Right cardiac atrium (tissue), 5 donors: ENCODE data around the gene ARMH4. TPM values are rescaled to one million over a fixed set of nuclear protein-coding genes. Genes with fewer than 3 reads are reported as not detected.

Experiments
- ATAC-seq, 2 donors: fragments of 200-7000 bp; cut with Tn5 transposase; one replicate each; pipeline versions ENCODE4 v1.8.0 to v1.9.1; 2020; ENCODE audit warnings: moderate library complexity in 2 of 2, mild to moderate bottlenecking in 1 of 2
- DNase-seq, 3 donors: peaks; one replicate each; pipeline ENCODE4 v3.0.0-alpha.2; 2020
- H3K27ac ChIP-seq: one replicate; pipeline ENCODE4 v1.5.1; 2013; ENCODE audit warnings: mild to moderate bottlenecking, low read length, control low read depth, moderate library complexity
- H3K27me3 ChIP-seq: one replicate; pipeline ENCODE4 v1.6.1; 2013; ENCODE audit not compliant: control insufficient read depth, insufficient read depth
- H3K4me1 ChIP-seq: one replicate; pipeline ENCODE4 v1.6.1; 2013; ENCODE audit warnings: low read length; ENCODE audit not compliant: control insufficient read depth, insufficient read depth
- H3K4me3 ChIP-seq: one replicate; pipeline ENCODE4 v1.5.1; 2013; ENCODE audit warnings: low read length, control low read depth
- H3K9me3 ChIP-seq: one replicate; pipeline ENCODE4 v1.6.1; 2013; ENCODE audit warnings: low read length; ENCODE audit not compliant: control insufficient read depth
- WGBS: extraction: QIAGEN DNeasy Blood & Tissue Kit; methylation state at CpG from one replicate; pipeline ENCODE4 v1.1.7; 2013; 5-methylcytosine and 5-hydroxymethylcytosine counted together
- intact Hi-C, 4 donors: fragments of 100-400 bp; cut with DNase I; formaldehyde crosslinking; loops; one replicate each; pipeline versions ENCODE4 v1.11.0 to v1.14.0; 2022 to 2023
- polyA plus RNA-seq: library from polyadenylated mRNA; stranded (reverse); fragments of 200-250 nt; gene quantifications from one replicate; pipeline ENCODE4 v1.2.3, GENCODE V29; 2013
- total RNA-seq, 4 donors: library from RNA; stranded (reverse); fragmentation: NEBNext Ultra II Directional; extraction: Animal tissue kit (Norgen Biotek cat#: 25700); gene quantifications; one replicate each; pipeline ENCODE4 v1.2.1, GENCODE V29; 2021
- donor health status: healthy with polysubstance abuse.
- donor health status: DM: no; HTN: yes; CAD: no.
- donor health status: DM: no; HTN: no; CAD: no.
- donor health status: DM: no; HTN: yes; CAD: no; lungs with severe emphysema.
- donor health status: DM: yes; HTN: yes; CAD: no.

The ARMH4 gene
- total and polyA plus RNA-seq, 5 donors: 2.1 to 9.9 (median 8.0) TPM

- DNase-seq (peak in 2 of 3 donors; percentile 28 to 62), ATAC-seq (peak; percentile 77 to 86)
- H3K9me3 ChIP-seq: no peaks in the 10 kb centered on the region
- H3K4me1 ChIP-seq: no peaks in the 10 kb centered on the region
- WGBS: 31% methylated on average over 17 of the region's 17 CpGs
- H3K27ac ChIP-seq: no peak overlapping the region
- intact Hi-C loops: loop anchor here (5.0 kb wide), 2 partner anchors 580 to 585 kb away; partner anchors contain the start of gene CCDC198 (in 1 of the 4)
- no peak overlapping the region for H3K4me3 ChIP-seq
- no peaks in the 10 kb centered on the region for H3K27me3 ChIP-seq
Measured at GRCh38 chr14:58072288-58073071, 79.5 kb downstream of the ARMH4 start.

DNA sequence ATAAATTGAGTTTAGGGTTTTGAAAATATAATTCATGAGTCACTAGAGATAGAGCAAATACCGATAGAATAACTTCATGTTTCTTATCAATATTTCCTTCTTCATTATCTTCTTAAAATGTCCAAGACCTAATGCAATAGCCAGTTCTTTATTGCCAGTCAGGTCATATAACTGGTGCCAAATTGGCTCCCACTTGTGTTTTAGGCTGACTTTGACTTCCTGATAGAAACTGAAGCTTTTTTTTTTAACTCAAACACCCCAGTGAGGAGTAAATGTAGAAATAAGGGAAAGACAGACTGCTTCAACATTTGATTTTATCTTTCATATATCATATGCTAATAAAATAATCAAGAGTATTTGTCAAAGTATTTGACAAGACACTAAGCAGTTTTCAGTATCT lies 80.7 kb downstream of the ARMH4 start:
- 30% methylated on average over 1 of the region's 1 CpG for WGBS
- intact Hi-C loops: loop anchor here (5.0 kb wide), 2 partner anchors 579 to 584 kb away; partner anchors contain the start of gene CCDC198 (in 1 of the 4)
- Histone ChIP-seq H3K9me3 (no peaks in the 10 kb centered on the region), H3K4me3 (no peak overlapping the region), H3K27me3 (no peaks in the 10 kb centered on the region), H3K27ac (no peak overlapping the region), H3K4me1 (no peaks in the 10 kb centered on the region)
- no peak for ATAC-seq
- DNase-seq: no peak

DNA sequence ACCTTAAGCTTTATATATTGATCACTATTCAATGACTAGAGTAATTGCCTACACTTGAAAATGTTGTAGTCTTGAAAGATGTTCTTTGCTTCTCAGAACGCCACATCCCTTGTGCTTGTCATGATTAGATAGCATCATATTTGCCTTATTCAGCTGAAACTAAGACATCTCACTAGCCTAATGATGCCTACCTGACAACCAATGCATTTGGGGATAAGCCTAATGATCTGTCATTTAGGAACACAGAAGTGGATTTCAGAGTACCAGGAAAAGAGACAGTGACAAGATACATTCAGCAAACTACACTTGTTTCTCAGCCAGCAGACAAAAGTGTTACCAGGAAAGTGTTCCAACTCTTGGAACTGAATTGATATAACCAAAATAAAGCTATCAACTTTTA lies 83.7 kb downstream of the ARMH4 start:
- intact Hi-C loops: loop anchor here in 1 of 4 donors (10.0 kb wide), 1 partner anchor 374 kb away; no protein-coding TSS in a partner anchor
- ATAC-seq (no peak), DNase-seq (no peak)
- H3K27ac ChIP-seq: no peak overlapping the region
- H3K27me3 ChIP-seq: no peaks in the 10 kb centered on the region
- H3K4me3 ChIP-seq: no peak overlapping the region
- H3K9me3 ChIP-seq: no peaks in the 10 kb centered on the region
- WGBS: 91% methylated on average over 1 of the region's 1 CpG
- no peaks in the 10 kb centered on the region for H3K4me1 ChIP-seq

- DNase-seq (no peak), ATAC-seq (no peak)
- Histone ChIP-seq H3K27me3 (no peaks in the 10 kb centered on the region), H3K9me3 (no peaks in the 10 kb centered on the region), H3K27ac (no peak overlapping the region), H3K4me1 (no peaks in the 10 kb centered on the region), H3K4me3 (no peak overlapping the region)
- intact Hi-C loops: loop anchor here in 1 of 4 donors (10.0 kb wide), 1 partner anchor 371 kb away; no protein-coding TSS in a partner anchor
Measured at GRCh38 chr14:58066115-58066514, 85.9 kb downstream of the ARMH4 start.

GRCh38 chr14:58061581-58061980 lies 90.4 kb downstream of the ARMH4 start:
- Histone ChIP-seq H3K27ac (no peak overlapping the region), H3K4me3 (no peak overlapping the region), H3K4me1 (no peaks in the 10 kb centered on the region), H3K9me3 (no peaks in the 10 kb centered on the region), H3K27me3 (no peaks in the 10 kb centered on the region)
- DNase-seq: no peak
- intact Hi-C loops: loop anchor here in 2 of 4 donors (5.0 to 10.0 kb wide), 2 partner anchors 184 to 367 kb away; no protein-coding TSS in a partner anchor
- ATAC-seq: no peak
- 80% methylated on average over 4 of the region's 4 CpGs for WGBS

GRCh38 chr14:58060898-58061297 lies 91.1 kb downstream of the ARMH4 start:
- no peak overlapping the region for H3K4me3 ChIP-seq
- ATAC-seq (no peak), DNase-seq (no peak)
- intact Hi-C loops: loop anchor here in 2 of 4 donors (5.0 to 10.0 kb wide), 2 partner anchors 184 to 366 kb away; no protein-coding TSS in a partner anchor
- no peaks in the 10 kb centered on the region for H3K27me3 ChIP-seq
- H3K4me1 ChIP-seq: no peaks in the 10 kb centered on the region
- WGBS: 74% methylated on average over 4 of the region's 4 CpGs
- no peak overlapping the region for H3K27ac ChIP-seq
- H3K9me3 ChIP-seq: no peaks in the 10 kb centered on the region

DNA sequence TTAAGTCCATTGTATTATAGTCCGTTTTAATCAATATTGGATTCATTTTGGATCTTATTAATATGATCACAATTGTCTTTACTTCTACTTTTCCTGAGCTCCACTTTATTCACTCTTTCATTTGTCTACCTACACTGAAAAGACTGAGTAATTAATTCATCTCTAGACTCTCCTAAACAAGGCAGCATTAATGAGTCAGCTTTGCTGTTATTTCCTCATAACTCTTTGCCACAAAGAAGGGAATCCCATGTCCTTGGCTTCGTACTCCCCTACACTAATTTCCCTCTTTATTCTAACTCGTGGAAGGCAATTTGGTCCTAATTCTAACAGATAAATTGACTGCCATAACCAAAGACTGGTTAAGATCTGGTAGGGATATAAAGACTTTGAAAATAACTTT lies 91.9 kb downstream of the ARMH4 start:
- Histone ChIP-seq H3K27ac (no peak overlapping the region), H3K4me1 (no peaks in the 10 kb centered on the region), H3K27me3 (no peaks in the 10 kb centered on the region), H3K4me3 (no peak overlapping the region), H3K9me3 (no peaks in the 10 kb centered on the region)
- no peak for ATAC-seq
- no peak for DNase-seq
- intact Hi-C loops: loop anchor here in 2 of 4 donors (5.0 to 10.0 kb wide), 2 partner anchors 183 to 365 kb away; no protein-coding TSS in a partner anchor
- 67% methylated on average over 3 of the region's 3 CpGs for WGBS

GRCh38 chr14:58059126-58059525 lies 92.9 kb downstream of the ARMH4 start:
- DNase-seq: no peak
- Histone ChIP-seq H3K9me3 (no peaks in the 10 kb centered on the region), H3K27me3 (no peaks in the 10 kb centered on the region), H3K4me3 (no peak overlapping the region), H3K27ac (no peak overlapping the region), H3K4me1 (no peaks in the 10 kb centered on the region)
- intact Hi-C loops: no loop called here
- 60% methylated on average over 3 of the region's 3 CpGs for WGBS
- no peak for ATAC-seq

- no peaks in the 10 kb centered on the region for H3K4me1 ChIP-seq
- DNase-seq (no peak), ATAC-seq (no peak)
- no peak overlapping the region for H3K27ac ChIP-seq
- no peaks in the 10 kb centered on the region for H3K9me3 ChIP-seq
- H3K4me3 ChIP-seq: no peak overlapping the region
- H3K27me3 ChIP-seq: no peaks in the 10 kb centered on the region
- intact Hi-C loops: no loop called here
Measured at GRCh38 chr14:58055497-58056010, 96.5 kb downstream of the ARMH4 start.

DNA sequence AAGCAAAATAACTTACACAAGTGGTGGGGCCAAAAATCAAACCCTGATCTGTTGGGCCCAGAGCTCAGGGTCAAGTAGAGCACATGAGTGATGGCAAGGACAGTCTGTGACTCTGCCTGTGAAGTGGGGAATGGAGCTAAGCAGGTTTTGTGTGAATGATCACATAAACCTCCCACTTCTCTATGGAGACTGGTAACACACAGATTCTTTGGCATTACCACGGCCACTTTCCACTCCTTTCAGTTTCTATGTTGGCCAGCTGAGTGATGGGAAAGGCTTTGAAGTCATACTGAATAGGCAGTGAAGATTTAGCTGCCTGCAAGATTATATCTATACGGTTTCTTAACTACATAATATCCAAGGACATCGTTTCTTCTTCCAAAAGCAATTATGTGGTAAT lies 97.9 kb downstream of the ARMH4 start:
- no peak overlapping the region for H3K4me3 ChIP-seq
- no peaks in the 10 kb centered on the region for H3K4me1 ChIP-seq
- H3K9me3 ChIP-seq: no peaks in the 10 kb centered on the region
- no peaks in the 10 kb centered on the region for H3K27me3 ChIP-seq
- DNase-seq: no peak
- intact Hi-C loops: no loop called here
- no peak for ATAC-seq
- H3K27ac ChIP-seq: no peak overlapping the region
- WGBS: 85% methylated on average over 3 of the region's 3 CpGs

GRCh38 chr14:58048219-58048618 lies 103.8 kb downstream of the ARMH4 start:
- no peak overlapping the region for H3K27ac ChIP-seq
- no peak for ATAC-seq
- intact Hi-C loops: no loop called here
- H3K4me1 ChIP-seq: no peaks in the 10 kb centered on the region
- 31% methylated on average over 5 of the region's 5 CpGs for WGBS
- no peak for DNase-seq
- no peak overlapping the region for H3K4me3 ChIP-seq
- H3K9me3 ChIP-seq: no peaks in the 10 kb centered on the region
- no peaks in the 10 kb centered on the region for H3K27me3 ChIP-seq
